Panc1 (cell line): ENCODE data around the gene PLCB1. TPM values are rescaled to one million over a fixed set of nuclear protein-coding genes. Genes with fewer than 3 reads are reported as not detected.

Experiments
- ATAC-seq: fragments of 200-7000 bp; cut with Tn5 transposase; 2 replicates; pipeline ENCODE4 v1.9.1; 2020; ENCODE audit warnings: mild to moderate bottlenecking, moderate library complexity
- BruUV-seq: library from RNA; stranded (reverse); fragments of 400-500 nt; replicated peaks from 2 replicates; lab custom pipeline; 2021; lab: Mats Ljungman, UMichigan
- CTCF ChIA-PET: fragments of 300-600 bp; sonication (Branson Sonifier 250); formaldehyde crosslinking; loops from one replicate; lab custom pipeline; 2022; ENCODE audit warnings: antibody characterized with exemption; lab: Charles Lee
- POLR2A ChIA-PET: fragments of 300-600 bp; sonication (Branson Sonifier 250); formaldehyde crosslinking; loops from one replicate; lab custom pipeline; 2022; ENCODE audit warnings: antibody characterized with exemption; lab: Charles Lee
- DNase-seq: peaks from one replicate; pipeline ENCODE4 v3.0.0-alpha.2; 2010; ENCODE audit warnings: low read depth, low spot score
- H3K27ac ChIP-seq: 2 replicates; pipeline ENCODE4 v1.5.1; 2011; ENCODE audit warnings: mild to moderate bottlenecking, low read length, inconsistent platforms
- H3K27me3 ChIP-seq: fragments of 200-500 bp; sonication (Bioruptor generic); 2 replicates; pipeline ENCODE4 v1.6.0; 2014; ENCODE audit warnings: low read length, inconsistent platforms; ENCODE audit not compliant: control insufficient read depth, insufficient read depth
- H3K36me3 ChIP-seq: fragments of 200-500 bp; sonication (Bioruptor generic); 2 replicates; pipeline ENCODE4 v1.5.1; 2014; ENCODE audit warnings: inconsistent platforms, mild to moderate bottlenecking, low read length, moderate library complexity; ENCODE audit not compliant: control insufficient read depth, insufficient read depth
- H3K4me1 ChIP-seq: 2 replicates; pipeline ENCODE4 v1.5.1; 2011; ENCODE audit warnings: inconsistent platforms, mild to moderate bottlenecking, low read length, moderate library complexity; ENCODE audit not compliant: control insufficient read depth, insufficient read depth
- H3K4me3 ChIP-seq, 2 experiments: 2 replicates each; pipeline ENCODE4 v1.5.1; 2011 to 2012; ENCODE audit warnings: low read depth in 2 of 2, low read length in 2 of 2, mild to moderate bottlenecking in 2 of 2, inconsistent platforms in 1 of 2, moderate library complexity in 1 of 2
- H3K9me3 ChIP-seq: fragments of 200-500 bp; sonication (Bioruptor generic); 2 replicates; pipeline ENCODE4 v1.5.1; 2014; ENCODE audit warnings: low read depth, mild to moderate bottlenecking, inconsistent platforms, low read length, moderate library complexity; ENCODE audit not compliant: control insufficient read depth, insufficient read depth
- CTCF ChIP-seq: fragments of 450-650 bp; IDR thresholded peaks from 2 replicates; pipeline ENCODE4 v1.5.1; 2017; ENCODE audit warnings: mild to moderate bottlenecking
- POLR2AphosphoS5 ChIP-seq: IDR thresholded peaks from 2 replicates; pipeline ENCODE4 v1.6.1; 2012; ENCODE audit warnings: mild to moderate bottlenecking, low read depth, low read length, moderate library complexity
- REST ChIP-seq, 2 experiments: IDR thresholded peaks; 2 replicates each; pipeline ENCODE4 v1.6.1; 2011 to 2012; ENCODE audit warnings: low read depth in 2 of 2, control low read depth in 1 of 2, low read length in 1 of 2, mild to moderate bottlenecking in 1 of 2, moderate library complexity in 1 of 2; ENCODE audit not compliant: insufficient read depth in 1 of 2
- SIN3A ChIP-seq: IDR thresholded peaks from 2 replicates; pipeline ENCODE4 v1.6.1; 2012; ENCODE audit warnings: low read depth, mild to moderate bottlenecking, low read length, moderate library complexity, borderline replicate concordance; ENCODE audit not compliant: insufficient read depth
- TCF7L2 ChIP-seq: IDR thresholded peaks from 2 replicates; pipeline ENCODE4 v1.6.1; 2011; ENCODE audit warnings: mild to moderate bottlenecking, low read depth, low read length, inconsistent platforms
- in situ Hi-C: cut with HindIII; loops from 2 replicates; pipeline ENCODE4 v1.10.0; 2016; ENCODE audit warnings: low sequenced_read_pairs, low pct_unique_long_range_greater_than_20kb
- intact Hi-C: fragments of 100-400 bp; cut with micrococcal nuclease; formaldehyde crosslinking; loops from one replicate; pipeline ENCODE4 v1.10.0; 2022; ENCODE audit not compliant: unreplicated experiment
- total RNA-seq: library from RNA; stranded (reverse); gene quantifications from one replicate; pipeline ENCODE4 v1.2.1, GENCODE V29; 2021; ENCODE audit not compliant: unreplicated experiment

PLCB1 gene
- total RNA-seq, 1 experiment from 2014 or later = 0.59 TPM

GRCh38 chr20:8126841-8127378, 5.2 kb upstream of the PLCB1 start:
- ChIA-PET CTCF (no interaction called here), POLR2A (no interaction called here)
- Histone ChIP-seq H3K4me1 (peaks cover 3% of the 10 kb centered on the region; the same call in 1 of the 2 replicates), H3K4me3 (no peak overlapping the region), H3K27me3 (peaks cover 8% of the 10 kb centered on the region), H3K36me3 (no peaks in the 10 kb centered on the region), H3K9me3 (no peaks in the 10 kb centered on the region), H3K27ac (no peak overlapping the region)
- TF ChIP-seq POLR2AphosphoS5 = no peak
- no peak for TF ChIP-seq REST (IDR thresholded peaks at IDR 0.05; ENCODE audit: insufficient read depth in 1 of 2, low read depth in 2 of 2, low read length in 1 of 2)
- TF ChIP-seq TCF7L2 = no peak
- TF ChIP-seq SIN3A = no peak
- no peak for TF ChIP-seq CTCF
- DNase-seq (no peak), ATAC-seq (no peak)
- BruUV-seq = no TSS peak
- in situ Hi-C loops = no loop called here
- intact Hi-C loops = no loop called here

- intact Hi-C loops = no loop called here
- in situ Hi-C loops = no loop called here
- Histone ChIP-seq H3K4me1 (peaks cover 3% of the 10 kb centered on the region; the same call in 1 of the 2 replicates), H3K4me3 (no peak overlapping the region), H3K36me3 (no peaks in the 10 kb centered on the region), H3K27ac (no peak overlapping the region), H3K27me3 (peaks cover 8% of the 10 kb centered on the region), H3K9me3 (no peaks in the 10 kb centered on the region)
- BruUV-seq = no TSS peak
- DNase-seq (no peak), ATAC-seq (no peak)
- POLR2A ChIA-PET = no interaction called here
- TF ChIP-seq SIN3A = no peak
- no peak for TF ChIP-seq CTCF
- no peak for TF ChIP-seq POLR2AphosphoS5
- no peak for TF ChIP-seq REST (IDR thresholded peaks at IDR 0.05; ENCODE audit: insufficient read depth in 1 of 2, low read depth in 2 of 2, low read length in 1 of 2)
- no peak for TF ChIP-seq TCF7L2
- CTCF ChIA-PET = no interaction called here
Measured at GRCh38 chr20:8127553-8128255, 4.4 kb upstream of the PLCB1 start.
